HL-60 (cell line): ENCODE data around the gene ADD3.
"Not testable (repeated sequence)": the region's sequence is repeated elsewhere in the genome, so short reads cannot be mapped to it uniquely, and the experiment has no call there.

Experiments
- DNase-seq, 2 experiments: peaks; one replicate each; pipeline ENCODE4 v3.0.0-alpha.2; 2010 to 2020; ENCODE audit warnings: low read depth in 1 of 2, low spot score in 1 of 2
- H3K27ac ChIP-seq: fragments of 250-450 bp; sonication (Bioruptor Pico); replicated peaks from 2 replicates; pipeline ENCODE4 v1.5.1; 2020; ENCODE audit warnings: mild to moderate bottlenecking, moderate library complexity
- H3K27me3 ChIP-seq: fragments of 250-450 bp; sonication (Bioruptor Pico); 2 replicates; pipeline ENCODE4 v1.5.1; 2021; ENCODE audit warnings: mild to moderate bottlenecking, moderate library complexity; ENCODE audit not compliant: insufficient read depth, poor library complexity, severe bottlenecking
- H3K4me3 ChIP-seq: replicated peaks from 2 replicates; pipeline ENCODE4 v1.5.1; 2011; ENCODE audit warnings: mild to moderate bottlenecking, control low read depth, low read length; ENCODE audit not compliant: insufficient read depth
- CTCF ChIP-seq: IDR thresholded peaks from one replicate; pipeline ENCODE4 v1.5.1; 2011; ENCODE audit warnings: low read length, control low read depth, inconsistent platforms; ENCODE audit not compliant: insufficient read depth
- GABPA ChIP-seq: IDR thresholded peaks from 2 replicates; pipeline ENCODE4 v1.6.1; 2012; ENCODE audit warnings: low read depth
- POLR2AphosphoS5 ChIP-seq: IDR thresholded peaks from 2 replicates; pipeline ENCODE4 v1.6.1; 2012; ENCODE audit warnings: low read depth
- REST ChIP-seq: IDR thresholded peaks from 2 replicates; pipeline ENCODE4 v1.6.1; 2012; ENCODE audit warnings: low read depth; ENCODE audit not compliant: insufficient replicate concordance
- SPI1 ChIP-seq: IDR thresholded peaks from 2 replicates; pipeline ENCODE4 v1.6.1; 2012; ENCODE audit warnings: low read depth, mild to moderate bottlenecking, borderline replicate concordance

Gene ADD3

GRCh38 chr10:110123594-110123993, 115.8 kb downstream of the ADD3 start:
- DNase-seq: no peak
- Histone ChIP-seq H3K27me3 (no peaks in the 10 kb centered on the region), H3K4me3 (no peak overlapping the region), H3K27ac (no peak overlapping the region)
- TF ChIP-seq CTCF: no peak
- no peak for TF ChIP-seq SPI1
- no peak for TF ChIP-seq GABPA
- no peak for TF ChIP-seq REST
- no peak for TF ChIP-seq POLR2AphosphoS5

GRCh38 chr10:110129490-110129889, 121.7 kb downstream of the ADD3 start:
- Histone ChIP-seq H3K27ac (no peak overlapping the region), H3K4me3 (no peak overlapping the region), H3K27me3 (no peaks in the 10 kb centered on the region)
- DNase-seq: no peak
- no peak for TF ChIP-seq CTCF
- no peak for TF ChIP-seq SPI1
- no peak for TF ChIP-seq REST
- no peak for TF ChIP-seq GABPA
- TF ChIP-seq POLR2AphosphoS5: no peak

GRCh38 chr10:110134917-110135316, 127.1 kb downstream of the ADD3 start:
- H3K27me3 ChIP-seq: no peaks in the 10 kb centered on the region
- no peak for DNase-seq
- no peak overlapping the region for H3K27ac ChIP-seq
- TF ChIP-seq SPI1: no peak
- TF ChIP-seq CTCF: no peak
- TF ChIP-seq GABPA: no peak
- no peak for TF ChIP-seq POLR2AphosphoS5
- no peak for TF ChIP-seq REST
- H3K4me3 ChIP-seq: no peak overlapping the region

GRCh38 chr10:110135836-110136235, 128.1 kb downstream of the ADD3 start:
- not testable (repeated sequence) for H3K27me3 ChIP-seq, DNase-seq, H3K4me3 ChIP-seq, H3K27ac ChIP-seq
